Measurements from ENCODE around the gene ECE1. TPM values are rescaled to one million over a fixed set of nuclear protein-coding genes. Genes with fewer than 3 reads are reported as not detected.
A peak's percentile ranks its signal among the peaks of the same experiment; 100 is the strongest.

Gene ECE1
- total and polyA plus RNA-seq, 9 of the 15 experiments (the other 6 are each of a cell fraction or from before 2014, with no cell fraction given), result 0.56 to 34.8 (median 11.0) TPM

DNA sequence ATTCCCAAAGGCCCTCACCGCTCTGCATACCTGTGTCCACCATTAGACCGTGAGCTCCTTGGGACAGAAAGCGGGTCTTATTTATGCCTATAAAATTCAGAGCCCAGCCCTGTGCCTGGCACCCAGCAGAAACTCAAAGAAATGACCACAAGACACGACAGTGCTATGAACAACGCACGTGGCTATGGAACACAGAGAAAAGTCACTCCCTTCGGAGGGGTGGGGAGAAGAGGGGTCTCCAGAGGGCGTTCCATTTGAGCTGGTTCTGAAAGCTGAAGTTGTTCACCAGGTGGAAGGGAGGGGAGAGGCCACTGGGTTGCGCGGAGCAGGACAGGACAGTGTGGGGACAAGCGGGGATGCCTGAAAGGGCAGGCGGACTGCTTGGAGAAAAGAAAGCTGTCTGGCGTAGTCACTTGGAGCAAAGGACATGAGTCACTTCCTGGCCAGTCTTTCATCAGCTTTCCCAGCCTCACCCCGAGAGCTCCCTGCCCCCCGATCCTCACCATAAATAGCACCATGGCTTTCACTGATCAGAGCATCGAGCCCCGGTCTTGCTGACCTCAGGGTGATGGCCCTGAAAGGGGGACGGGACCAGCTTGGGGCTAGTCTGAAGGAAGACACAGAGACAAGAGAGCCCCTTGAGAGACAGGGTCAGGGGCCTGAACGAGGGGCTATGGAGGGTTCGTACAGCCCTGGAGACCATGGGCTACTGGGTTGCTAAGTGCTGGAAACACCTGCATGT is 28.5 kb downstream of the ECE1 start (continued):
- TF ChIP-seq HNRNPLL (IDR thresholded peaks at IDR 0.05; ENCODE audit: low read depth, low read length, poor library complexity, severe bottlenecking), result peak; percentile 46
- 0 out of 2 replicates have a peak, but pooled peaks have one; percentile 6 for TF ChIP-seq BHLHE40 (IDR thresholded peaks at IDR 0.05; ENCODE audit: low read length)
- TF ChIP-seq ZNF57 (CRISPR knock-in tag; IDR thresholded peaks at IDR 0.05), result no peak
- TF ChIP-seq SAFB2 (IDR thresholded peaks at IDR 0.05; ENCODE audit: borderline replicate concordance, low read depth, low read length, severe bottlenecking), result no peak
- TF ChIP-seq, protein P1, sequence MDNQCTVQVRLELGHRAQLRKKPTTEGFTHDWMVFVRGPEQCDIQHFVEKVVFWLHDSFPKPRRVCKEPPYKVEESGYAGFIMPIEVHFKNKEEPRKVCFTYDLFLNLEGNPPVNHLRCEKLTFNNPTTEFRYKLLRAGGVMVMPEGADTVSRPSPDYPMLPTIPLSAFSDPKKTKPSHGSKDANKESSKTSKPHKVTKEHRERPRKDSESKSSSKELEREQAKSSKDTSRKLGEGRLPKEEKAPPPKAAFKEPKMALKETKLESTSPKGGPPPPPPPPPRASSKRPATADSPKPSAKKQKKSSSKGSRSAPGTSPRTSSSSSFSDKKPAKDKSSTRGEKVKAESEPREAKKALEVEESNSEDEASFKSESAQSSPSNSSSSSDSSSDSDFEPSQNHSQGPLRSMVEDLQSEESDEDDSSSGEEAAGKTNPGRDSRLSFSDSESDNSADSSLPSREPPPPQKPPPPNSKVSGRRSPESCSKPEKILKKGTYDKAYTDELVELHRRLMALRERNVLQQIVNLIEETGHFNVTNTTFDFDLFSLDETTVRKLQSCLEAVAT (IDR thresholded peaks at IDR 0.05), result peak in 1 of 2 experiments; percentile 54; a peak in 2 of 4 replicates
- TF ChIP-seq TEAD4 (IDR thresholded peaks at IDR 0.05; ENCODE audit: low read length), result no peak
- TF ChIP-seq TEAD4 (CRISPR knock-in tag; IDR thresholded peaks at IDR 0.05; ENCODE audit: borderline replicate concordance), result no peak
- no peak for TF ChIP-seq MTA1 (IDR thresholded peaks at IDR 0.05; ENCODE audit: borderline replicate concordance)
- no peak for TF ChIP-seq MCM3 (IDR thresholded peaks at IDR 0.05)
- TF ChIP-seq HCFC1 (IDR thresholded peaks at IDR 0.05; ENCODE audit: low read depth, low read length), result no peak
- no peak for TF ChIP-seq TSC22D4 (tag; IDR thresholded peaks at IDR 0.05)
- TF ChIP-seq, protein P2, sequence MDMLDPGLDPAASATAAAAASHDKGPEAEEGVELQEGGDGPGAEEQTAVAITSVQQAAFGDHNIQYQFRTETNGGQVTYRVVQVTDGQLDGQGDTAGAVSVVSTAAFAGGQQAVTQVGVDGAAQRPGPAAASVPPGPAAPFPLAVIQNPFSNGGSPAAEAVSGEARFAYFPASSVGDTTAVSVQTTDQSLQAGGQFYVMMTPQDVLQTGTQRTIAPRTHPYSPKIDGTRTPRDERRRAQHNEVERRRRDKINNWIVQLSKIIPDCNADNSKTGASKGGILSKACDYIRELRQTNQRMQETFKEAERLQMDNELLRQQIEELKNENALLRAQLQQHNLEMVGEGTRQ (CRISPR knock-in tag; IDR thresholded peaks at IDR 0.05), result no peak
- no peak for TF ChIP-seq ZNF717 (CRISPR knock-in tag; IDR thresholded peaks at IDR 0.05)
- TF ChIP-seq MECOM (CRISPR knock-in tag; IDR thresholded peaks at IDR 0.05), result no peak
- TF ChIP-seq CREM (IDR thresholded peaks at IDR 0.05; ENCODE audit: low read depth), result peak; percentile 74
- no peak for TF ChIP-seq SIRT6 (IDR thresholded peaks at IDR 0.05; ENCODE audit: low read depth, low read length)
- TF ChIP-seq SAFB (IDR thresholded peaks at IDR 0.05; ENCODE audit: borderline replicate concordance, low read depth, low read length), result no peak
- no peak for TF ChIP-seq ZNF121 (CRISPR knock-in tag; conservative IDR thresholded peaks at IDR 0.05)
- TF ChIP-seq ZNF561 (CRISPR knock-in tag; conservative IDR thresholded peaks at IDR 0.05), result no peak
- TF ChIP-seq XRCC4 (IDR thresholded peaks at IDR 0.05; ENCODE audit: extremely low read depth, insufficient read depth, insufficient read length), result no peak
- TF ChIP-seq SAP30 (IDR thresholded peaks at IDR 0.05; ENCODE audit: borderline replicate concordance, insufficient read depth, low read depth, low read length, poor library complexity, severe bottlenecking), result no peak
- TF ChIP-seq HIVEP1 (CRISPR knock-in tag; IDR thresholded peaks at IDR 0.05), result no peak
- no peak for TF ChIP-seq PHF20 (IDR thresholded peaks at IDR 0.05; ENCODE audit: partially characterized antibody)
- no peak for TF ChIP-seq SRSF3 (IDR thresholded peaks at IDR 0.05; ENCODE audit: insufficient read depth, low read length)
- TF ChIP-seq ELF2 (CRISPR knock-in tag; IDR thresholded peaks at IDR 0.05), result no peak
- TF ChIP-seq, protein P3, sequence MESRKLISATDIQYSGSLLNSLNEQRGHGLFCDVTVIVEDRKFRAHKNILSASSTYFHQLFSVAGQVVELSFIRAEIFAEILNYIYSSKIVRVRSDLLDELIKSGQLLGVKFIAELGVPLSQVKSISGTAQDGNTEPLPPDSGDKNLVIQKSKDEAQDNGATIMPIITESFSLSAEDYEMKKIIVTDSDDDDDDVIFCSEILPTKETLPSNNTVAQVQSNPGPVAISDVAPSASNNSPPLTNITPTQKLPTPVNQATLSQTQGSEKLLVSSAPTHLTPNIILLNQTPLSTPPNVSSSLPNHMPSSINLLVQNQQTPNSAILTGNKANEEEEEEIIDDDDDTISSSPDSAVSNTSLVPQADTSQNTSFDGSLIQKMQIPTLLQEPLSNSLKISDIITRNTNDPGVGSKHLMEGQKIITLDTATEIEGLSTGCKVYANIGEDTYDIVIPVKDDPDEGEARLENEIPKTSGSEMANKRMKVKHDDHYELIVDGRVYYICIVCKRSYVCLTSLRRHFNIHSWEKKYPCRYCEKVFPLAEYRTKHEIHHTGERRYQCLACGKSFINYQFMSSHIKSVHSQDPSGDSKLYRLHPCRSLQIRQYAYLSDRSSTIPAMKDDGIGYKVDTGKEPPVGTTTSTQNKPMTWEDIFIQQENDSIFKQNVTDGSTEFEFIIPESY (CRISPR knock-in tag; IDR thresholded peaks at IDR 0.05), result no peak
- no peak for TF ChIP-seq IFI16 (CRISPR knock-in tag; IDR thresholded peaks at IDR 0.05)
